ENCODE results near the gene PCNP.

DNA sequence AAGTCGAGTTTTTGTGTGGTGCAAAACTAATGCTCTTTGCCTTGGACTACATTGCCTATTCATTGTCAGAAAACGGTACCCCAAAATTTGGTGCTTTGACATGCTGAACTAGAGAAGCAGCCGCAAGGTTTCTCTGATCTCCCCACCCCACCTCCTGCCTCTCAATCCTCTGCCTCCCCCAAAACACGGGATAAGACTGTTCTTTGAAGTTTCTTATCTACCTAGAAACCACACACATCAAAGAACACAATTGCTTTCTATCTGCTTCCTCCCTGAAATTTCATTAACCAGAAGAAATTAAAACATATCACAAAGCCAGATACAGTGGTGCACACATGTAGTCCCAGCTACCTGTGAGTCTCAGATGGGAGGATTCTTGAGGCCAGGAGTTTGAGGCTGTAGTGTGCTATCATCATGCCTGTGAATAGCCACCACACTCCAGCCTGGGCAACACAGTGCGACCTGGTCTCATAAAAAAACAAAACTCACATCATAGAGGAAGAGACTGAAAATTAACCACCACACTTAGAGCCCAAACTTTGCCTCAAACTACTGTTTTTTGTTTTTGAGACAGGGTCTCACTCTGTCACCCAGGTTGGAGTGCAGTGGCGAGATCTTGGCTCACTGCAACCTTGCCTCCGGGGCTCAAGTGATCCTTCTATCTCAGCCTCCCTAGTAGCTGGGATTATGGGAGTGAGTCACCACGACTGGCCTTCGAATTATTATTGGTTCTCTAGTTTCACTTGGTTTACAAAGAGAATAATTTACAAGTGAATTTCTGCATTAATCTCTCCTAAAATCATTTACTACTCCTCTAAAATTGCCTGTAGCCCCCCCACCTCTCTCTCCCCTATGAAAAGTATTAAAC, 2.7 kb upstream of the PCNP start:
- TF ChIP-seq POLR2AphosphoS5 (IDR thresholded peaks at IDR 0.05; ENCODE audit: borderline replicate concordance, low read depth, low read length) (no peak), EZH2 (IDR thresholded peaks at IDR 0.05) (no peak), FOXP2 (optimal IDR thresholded peaks at IDR 0.05; ENCODE audit: control extremely low read depth, extremely low read length, insufficient read depth) (no peak)
